H1 (cell line): ENCODE data around the gene SRGAP3.

Experiments
- BCL11A ChIP-seq, 2 experiments: IDR thresholded peaks; one replicate each; pipeline ENCODE4 v1.6.1; 2011; ENCODE audit warnings: low read depth in 2 of 2, low read length in 2 of 2, mild to moderate bottlenecking in 2 of 2
- CTCF ChIP-seq, 3 experiments: IDR thresholded peaks; 1 replicate in 2 of 3; 2 replicates in 1 of 3; pipeline versions ENCODE4 v1.5.1 to v1.6.1; 2011; ENCODE audit warnings: low read length in 3 of 3, mild to moderate bottlenecking in 3 of 3, inconsistent platforms in 2 of 3, low read depth in 1 of 3, moderate library complexity in 1 of 3; ENCODE audit not compliant: insufficient read depth in 1 of 3; ENCODE audit errors: control extremely low read depth in 1 of 3
- EZH2 ChIP-seq: fragments of 200-600 bp; sonication (generic); IDR thresholded peaks from 2 replicates; pipeline ENCODE4 v1.7.1; 2012; ENCODE audit warnings: low read depth, mild to moderate bottlenecking, moderate library complexity, low read length, inconsistent platforms; ENCODE audit not compliant: severe bottlenecking
- NRF1 ChIP-seq: IDR thresholded peaks from 2 replicates; pipeline ENCODE4 v1.6.1; 2011; ENCODE audit warnings: mild to moderate bottlenecking, low read depth, low read length, improper control_type of control experiment
- PHF8 ChIP-seq: fragments of 200-600 bp; sonication (generic); conservative IDR thresholded peaks from 2 replicates; pipeline ENCODE4 v1.7.1; 2012; ENCODE audit warnings: low read depth, mild to moderate bottlenecking, inconsistent platforms, low read length, moderate library complexity
- POLR2A ChIP-seq, 2 experiments: IDR thresholded peaks; 1 replicate in 1 of 2; 2 replicates in 1 of 2; pipeline ENCODE4 v1.6.1; 2011; ENCODE audit warnings: low read depth in 2 of 2, low read length in 2 of 2, mild to moderate bottlenecking in 2 of 2; ENCODE audit errors: control extremely low read depth in 1 of 2
- RBBP5 ChIP-seq: IDR thresholded peaks from 2 replicates; pipeline ENCODE4 v1.7.1; 2012; ENCODE audit warnings: low read depth, mild to moderate bottlenecking, inconsistent platforms, low read length, moderate library complexity, borderline replicate concordance
- TBP ChIP-seq: IDR thresholded peaks from 2 replicates; pipeline ENCODE4 v1.6.1; 2011; ENCODE audit warnings: low read depth, low read length, improper control_type of control experiment

- TF ChIP-seq CTCF (IDR thresholded peaks at IDR 0.05; ENCODE audit: control extremely low read depth in 1 of 3, insufficient read depth in 1 of 3, low read depth in 1 of 3, low read length in 3 of 3) (peak in 1 of 3 experiments; percentile 5; a peak in 1 of 4 replicates), TBP (no peak), RBBP5 (no peak), POLR2A (IDR thresholded peaks at IDR 0.05; ENCODE audit: control extremely low read depth in 1 of 2, low read depth in 2 of 2, low read length in 2 of 2) (no peak), PHF8 (no peak), EZH2 (no peak), NRF1 (no peak), BCL11A (IDR thresholded peaks at IDR 0.05; ENCODE audit: low read depth in 2 of 2, low read length in 2 of 2) (no peak)
Observed at GRCh38 chr3:9013782-9014563, 235.5 kb downstream of the SRGAP3 start.
